Fibroblast of mammary gland (primary cell): Measurements from ENCODE around the gene TTC23.

Experiments
- DNase-seq: peaks from one replicate; pipeline ENCODE4 v3.0.0-alpha.2; 2010; ENCODE audit warnings: low read depth
- H3K4me3 ChIP-seq: 2 replicates; pipeline ENCODE4 v1.5.1; 2011; ENCODE audit warnings: low read depth, mild to moderate bottlenecking, low read length, moderate library complexity; ENCODE audit not compliant: control insufficient read depth
- CTCF ChIP-seq: conservative IDR thresholded peaks from 2 replicates; pipeline ENCODE4 v1.5.1; 2011; ENCODE audit warnings: low read depth, low read length, inconsistent platforms; ENCODE audit not compliant: control insufficient read depth, insufficient read depth

The TTC23 gene

GRCh38 chr15:99213187-99213811 is 36.1 kb downstream of the TTC23 start:
- DNase-seq = peak; percentile 67
- no peak overlapping the region for H3K4me3 ChIP-seq
- TF ChIP-seq CTCF = peak; percentile 97

- H3K4me3 ChIP-seq = no peak overlapping the region
- no peak for TF ChIP-seq CTCF
- DNase-seq = peak; percentile 14
Measured at GRCh38 chr15:99212406-99212805, 37.0 kb downstream of the TTC23 start.

DNA sequence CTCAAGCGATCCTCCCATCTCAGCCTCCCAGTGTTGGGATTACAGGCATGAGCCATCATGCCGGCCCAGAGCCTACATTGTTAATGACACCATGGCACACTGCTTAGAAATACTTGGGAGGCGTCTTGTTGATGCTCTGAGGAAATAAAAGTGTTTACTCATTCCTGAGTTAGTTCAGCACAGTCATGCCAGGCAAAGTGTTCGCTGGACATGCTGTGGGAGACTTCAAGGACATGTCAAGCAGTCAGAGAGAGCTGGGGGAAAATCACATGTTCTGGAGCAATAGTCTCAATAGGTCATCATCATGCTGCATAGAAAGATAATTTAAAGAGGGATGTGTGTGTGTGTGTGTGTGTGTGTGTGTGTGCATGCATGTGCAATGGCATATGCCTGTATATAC is 37.5 kb downstream of the TTC23 start:
- DNase-seq = peak; percentile 12
- no peak for TF ChIP-seq CTCF
- no peak overlapping the region for H3K4me3 ChIP-seq

DNA sequence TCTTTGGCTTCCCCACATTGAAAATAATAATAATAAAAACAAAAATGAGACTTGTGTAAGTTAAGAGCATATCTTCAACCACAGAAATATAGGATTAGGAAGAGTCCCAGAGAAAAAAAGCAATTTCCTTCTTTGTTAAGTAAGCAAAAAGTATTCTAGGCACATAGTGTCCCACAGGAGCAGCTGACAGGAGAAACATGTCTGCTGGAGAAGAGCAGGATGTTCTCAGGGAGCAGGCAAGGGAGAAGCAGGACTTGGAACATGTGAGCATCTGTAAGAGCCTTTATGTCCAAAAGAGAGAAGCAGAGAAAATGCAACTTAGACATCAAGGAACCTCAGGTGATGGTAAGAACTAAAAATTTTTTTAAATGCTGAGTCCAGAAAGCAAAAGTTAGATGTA is 39.0 kb downstream of the TTC23 start:
- TF ChIP-seq CTCF = no peak

DNA sequence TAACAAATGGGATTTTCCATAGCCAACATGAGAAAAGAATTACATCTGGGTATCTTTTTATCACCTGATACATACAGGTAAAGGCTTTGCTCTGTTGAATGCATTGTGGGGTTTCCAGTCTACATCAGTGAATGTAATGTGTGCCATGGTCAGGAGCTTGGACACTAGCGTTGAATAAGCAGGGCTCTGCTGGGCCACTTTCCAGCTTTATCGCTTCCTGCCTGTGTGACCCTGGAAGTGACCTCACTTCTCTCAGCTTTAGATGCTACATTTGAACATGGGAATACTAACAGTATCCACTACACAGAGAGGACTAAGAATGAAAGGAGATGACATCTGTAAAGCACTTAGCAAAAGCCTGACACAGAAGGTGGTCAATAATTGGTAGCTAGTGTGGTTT is 40.1 kb downstream of the TTC23 start:
- no peak for TF ChIP-seq CTCF
- DNase-seq = no peak
- H3K4me3 ChIP-seq = no peak overlapping the region

More for the DNA sequence above, 39.0 kb downstream of the TTC23 start:
- H3K4me3 ChIP-seq = no peak overlapping the region
- no peak for DNase-seq

DNA sequence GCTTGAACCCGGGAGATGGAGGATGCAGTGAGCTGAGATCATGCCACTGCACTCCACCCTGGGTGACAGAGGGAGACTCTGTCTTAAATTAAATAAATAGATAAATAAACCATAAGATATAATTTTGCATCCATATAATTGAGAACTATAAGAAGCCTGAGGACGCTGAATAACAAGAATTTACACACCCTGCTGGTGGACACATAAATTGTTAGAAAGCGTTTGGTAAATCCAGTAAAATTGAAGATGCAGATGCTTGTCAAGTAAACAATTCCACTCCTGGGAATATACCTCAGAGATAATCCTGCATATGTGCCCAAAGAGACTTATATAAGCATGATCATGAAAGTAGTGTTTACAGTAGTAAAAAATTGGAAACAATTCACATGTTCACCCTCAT is 41.7 kb downstream of the TTC23 start:
- DNase-seq = no peak
- no peak overlapping the region for H3K4me3 ChIP-seq
- TF ChIP-seq CTCF = no peak

- DNase-seq = no peak
- no peak overlapping the region for H3K4me3 ChIP-seq
- TF ChIP-seq CTCF = no peak
Measured at GRCh38 chr15:99202176-99202552, 47.2 kb downstream of the TTC23 start.
